ENCODE results near the gene FAM107B. TPM values are rescaled to one million over a fixed set of nuclear protein-coding genes. Genes with fewer than 3 reads are reported as not detected.
A peak's percentile ranks its signal among the peaks of the same experiment; 100 is the strongest.

Gene FAM107B
- total and polyA plus RNA-seq, 4 donors, result 24.9 to 58.1 (median 30.9) TPM

DNA sequence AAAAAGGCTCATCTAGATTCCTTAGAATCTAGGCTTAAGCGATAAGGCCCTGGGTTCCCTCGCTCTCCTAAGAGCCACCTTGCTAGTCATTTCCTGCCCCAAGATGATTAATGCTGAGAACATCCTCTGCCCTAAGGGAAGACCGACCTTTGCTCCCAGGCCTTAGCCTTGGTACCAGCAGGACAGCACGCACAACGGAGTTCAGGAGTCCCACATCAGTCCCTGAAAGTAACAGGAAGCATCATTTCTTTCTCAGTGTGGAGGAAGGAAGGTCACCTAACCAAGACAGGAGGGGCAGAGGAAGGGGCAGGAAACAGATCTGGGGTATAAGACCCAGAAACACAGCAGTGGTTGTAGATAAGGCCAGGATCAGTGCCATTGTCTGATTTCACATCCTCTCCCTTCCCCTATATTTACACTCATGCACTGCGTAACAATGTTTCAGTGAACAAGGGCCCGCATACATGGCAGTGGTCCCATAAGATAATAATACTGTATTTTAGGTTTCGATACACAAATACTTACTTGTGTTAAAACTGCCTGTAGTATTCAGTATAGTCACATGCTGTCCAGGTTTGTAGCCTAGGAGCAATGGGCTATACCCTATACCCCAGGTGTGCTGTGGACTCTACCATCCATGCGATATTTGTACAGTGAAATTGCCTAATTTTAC, 8.1 kb upstream of the FAM107B start:
- TF ChIP-seq, protein P1, sequence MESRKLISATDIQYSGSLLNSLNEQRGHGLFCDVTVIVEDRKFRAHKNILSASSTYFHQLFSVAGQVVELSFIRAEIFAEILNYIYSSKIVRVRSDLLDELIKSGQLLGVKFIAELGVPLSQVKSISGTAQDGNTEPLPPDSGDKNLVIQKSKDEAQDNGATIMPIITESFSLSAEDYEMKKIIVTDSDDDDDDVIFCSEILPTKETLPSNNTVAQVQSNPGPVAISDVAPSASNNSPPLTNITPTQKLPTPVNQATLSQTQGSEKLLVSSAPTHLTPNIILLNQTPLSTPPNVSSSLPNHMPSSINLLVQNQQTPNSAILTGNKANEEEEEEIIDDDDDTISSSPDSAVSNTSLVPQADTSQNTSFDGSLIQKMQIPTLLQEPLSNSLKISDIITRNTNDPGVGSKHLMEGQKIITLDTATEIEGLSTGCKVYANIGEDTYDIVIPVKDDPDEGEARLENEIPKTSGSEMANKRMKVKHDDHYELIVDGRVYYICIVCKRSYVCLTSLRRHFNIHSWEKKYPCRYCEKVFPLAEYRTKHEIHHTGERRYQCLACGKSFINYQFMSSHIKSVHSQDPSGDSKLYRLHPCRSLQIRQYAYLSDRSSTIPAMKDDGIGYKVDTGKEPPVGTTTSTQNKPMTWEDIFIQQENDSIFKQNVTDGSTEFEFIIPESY (IDR thresholded peaks at IDR 0.05), result no peak
- TF ChIP-seq, protein P2, sequence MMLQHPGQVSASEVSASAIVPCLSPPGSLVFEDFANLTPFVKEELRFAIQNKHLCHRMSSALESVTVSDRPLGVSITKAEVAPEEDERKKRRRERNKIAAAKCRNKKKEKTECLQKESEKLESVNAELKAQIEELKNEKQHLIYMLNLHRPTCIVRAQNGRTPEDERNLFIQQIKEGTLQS (IDR thresholded peaks at IDR 0.05), result no peak
- TF ChIP-seq, protein P3, sequence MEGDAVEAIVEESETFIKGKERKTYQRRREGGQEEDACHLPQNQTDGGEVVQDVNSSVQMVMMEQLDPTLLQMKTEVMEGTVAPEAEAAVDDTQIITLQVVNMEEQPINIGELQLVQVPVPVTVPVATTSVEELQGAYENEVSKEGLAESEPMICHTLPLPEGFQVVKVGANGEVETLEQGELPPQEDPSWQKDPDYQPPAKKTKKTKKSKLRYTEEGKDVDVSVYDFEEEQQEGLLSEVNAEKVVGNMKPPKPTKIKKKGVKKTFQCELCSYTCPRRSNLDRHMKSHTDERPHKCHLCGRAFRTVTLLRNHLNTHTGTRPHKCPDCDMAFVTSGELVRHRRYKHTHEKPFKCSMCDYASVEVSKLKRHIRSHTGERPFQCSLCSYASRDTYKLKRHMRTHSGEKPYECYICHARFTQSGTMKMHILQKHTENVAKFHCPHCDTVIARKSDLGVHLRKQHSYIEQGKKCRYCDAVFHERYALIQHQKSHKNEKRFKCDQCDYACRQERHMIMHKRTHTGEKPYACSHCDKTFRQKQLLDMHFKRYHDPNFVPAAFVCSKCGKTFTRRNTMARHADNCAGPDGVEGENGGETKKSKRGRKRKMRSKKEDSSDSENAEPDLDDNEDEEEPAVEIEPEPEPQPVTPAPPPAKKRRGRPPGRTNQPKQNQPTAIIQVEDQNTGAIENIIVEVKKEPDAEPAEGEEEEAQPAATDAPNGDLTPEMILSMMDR (IDR thresholded peaks at IDR 0.05; ENCODE audit: low read depth, low read length, missing input control), result no peak
- TF ChIP-seq JUND (IDR thresholded peaks at IDR 0.05) (no peak), NR2F2 (IDR thresholded peaks at IDR 0.05) (peak; percentile 100), YY1 (IDR thresholded peaks at IDR 0.05) (no peak), RXRA (IDR thresholded peaks at IDR 0.05) (peak in 1 of 2 donors; percentile 34), FOXA1 (IDR thresholded peaks at IDR 0.05) (no peak), RAD21 (IDR thresholded peaks at IDR 0.05) (peak in 1 of 2 donors; percentile 14), HNF4A (conservative IDR thresholded peaks at IDR 0.05) (no peak), HNF4G (IDR thresholded peaks at IDR 0.05) (no peak), FOXA2 (IDR thresholded peaks at IDR 0.05) (no peak), GABPA (IDR thresholded peaks at IDR 0.05 in 1 of 2, conservative IDR thresholded peaks at IDR 0.05 in 1 of 2) (no peak), SP1 (IDR thresholded peaks at IDR 0.05) (no peak), EGR1 (IDR thresholded peaks at IDR 0.05; ENCODE audit: low read depth in 2 of 2) (peak in 1 of 2 donors; percentile 17), TAF1 (conservative IDR thresholded peaks at IDR 0.05) (no peak)
- TF ChIP-seq, protein P4, sequence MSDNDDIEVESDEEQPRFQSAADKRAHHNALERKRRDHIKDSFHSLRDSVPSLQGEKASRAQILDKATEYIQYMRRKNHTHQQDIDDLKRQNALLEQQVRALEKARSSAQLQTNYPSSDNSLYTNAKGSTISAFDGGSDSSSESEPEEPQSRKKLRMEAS (IDR thresholded peaks at IDR 0.05), result peak; percentile 24
- TF ChIP-seq, protein P5, sequence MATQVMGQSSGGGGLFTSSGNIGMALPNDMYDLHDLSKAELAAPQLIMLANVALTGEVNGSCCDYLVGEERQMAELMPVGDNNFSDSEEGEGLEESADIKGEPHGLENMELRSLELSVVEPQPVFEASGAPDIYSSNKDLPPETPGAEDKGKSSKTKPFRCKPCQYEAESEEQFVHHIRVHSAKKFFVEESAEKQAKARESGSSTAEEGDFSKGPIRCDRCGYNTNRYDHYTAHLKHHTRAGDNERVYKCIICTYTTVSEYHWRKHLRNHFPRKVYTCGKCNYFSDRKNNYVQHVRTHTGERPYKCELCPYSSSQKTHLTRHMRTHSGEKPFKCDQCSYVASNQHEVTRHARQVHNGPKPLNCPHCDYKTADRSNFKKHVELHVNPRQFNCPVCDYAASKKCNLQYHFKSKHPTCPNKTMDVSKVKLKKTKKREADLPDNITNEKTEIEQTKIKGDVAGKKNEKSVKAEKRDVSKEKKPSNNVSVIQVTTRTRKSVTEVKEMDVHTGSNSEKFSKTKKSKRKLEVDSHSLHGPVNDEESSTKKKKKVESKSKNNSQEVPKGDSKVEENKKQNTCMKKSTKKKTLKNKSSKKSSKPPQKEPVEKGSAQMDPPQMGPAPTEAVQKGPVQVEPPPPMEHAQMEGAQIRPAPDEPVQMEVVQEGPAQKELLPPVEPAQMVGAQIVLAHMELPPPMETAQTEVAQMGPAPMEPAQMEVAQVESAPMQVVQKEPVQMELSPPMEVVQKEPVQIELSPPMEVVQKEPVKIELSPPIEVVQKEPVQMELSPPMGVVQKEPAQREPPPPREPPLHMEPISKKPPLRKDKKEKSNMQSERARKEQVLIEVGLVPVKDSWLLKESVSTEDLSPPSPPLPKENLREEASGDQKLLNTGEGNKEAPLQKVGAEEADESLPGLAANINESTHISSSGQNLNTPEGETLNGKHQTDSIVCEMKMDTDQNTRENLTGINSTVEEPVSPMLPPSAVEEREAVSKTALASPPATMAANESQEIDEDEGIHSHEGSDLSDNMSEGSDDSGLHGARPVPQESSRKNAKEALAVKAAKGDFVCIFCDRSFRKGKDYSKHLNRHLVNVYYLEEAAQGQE (IDR thresholded peaks at IDR 0.05), result no peak
- 71% methylated on average over 9 of the region's 9 CpGs for WGBS
- Histone ChIP-seq H3K9me3 (ENCODE audit: control insufficient read depth in 4 of 4, low read length in 3 of 4) (no peaks in the 10 kb centered on the region), H3K9ac (ENCODE audit: low read depth in 1 of 2, low read length in 2 of 2) (no peak overlapping the region), H3K27me3 (ENCODE audit: control insufficient read depth in 4 of 4, insufficient read depth in 4 of 4, low read length in 3 of 4) (no peaks in the 10 kb centered on the region), H3K4me1 (ENCODE audit: control insufficient read depth in 4 of 4, insufficient read depth in 4 of 4, low read length in 3 of 4) (peaks cover 0 to 3% (median 0%) of the 10 kb centered on the region in 4 donors), H3K27ac (ENCODE audit: low read depth in 1 of 2, low read length in 2 of 2) (peak overlapping the region in 1 of 2 donors; percentile 19), H3K4me3 (ENCODE audit: low read depth in 1 of 3, low read length in 3 of 3) (no peak overlapping the region), H3K36me3 (ENCODE audit: control insufficient read depth in 4 of 4, insufficient read depth in 3 of 4, low read depth in 1 of 4, low read length in 3 of 4) (no peaks in the 10 kb centered on the region)
- no peak for DNase-seq (ENCODE audit: low spot score)
